ENCODE data around the gene MAP7D1.
"Not testable (repeated sequence)": the region's sequence is repeated elsewhere in the genome, so short reads cannot be mapped to it uniquely, and the experiment has no call there.

Gene MAP7D1

DNA sequence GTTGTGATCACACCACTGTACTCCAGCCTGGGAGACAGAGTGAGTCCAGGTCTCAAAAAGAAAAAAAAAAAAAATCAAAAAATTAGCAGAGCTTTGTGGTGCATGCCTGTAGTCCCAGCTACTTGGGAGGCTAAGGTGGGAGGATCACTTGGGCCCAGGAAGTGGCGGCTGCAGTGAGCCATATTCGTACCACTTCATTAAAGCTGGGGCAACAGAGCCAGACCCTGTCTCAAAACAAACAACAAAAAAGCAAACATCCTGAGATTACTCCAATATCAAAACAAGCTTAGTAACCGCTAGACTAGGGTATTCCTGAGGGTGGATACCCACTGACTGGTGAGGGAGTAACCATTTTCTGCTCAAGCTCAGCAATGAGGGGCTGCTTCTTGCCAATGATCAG, 55.3 kb downstream of the MAP7D1 start:
- in situ Hi-C loops (cut with HindIII; ENCODE audit: low pct_unique_long_range_greater_than_20kb, low sequenced_read_pairs): no loop called here
- no peak for DNase-seq (ENCODE audit: low read depth in 1 of 2, low spot score in 1 of 2)
- no peak for TF ChIP-seq JUND (IDR thresholded peaks at IDR 0.05; ENCODE audit: low read depth)

DNA sequence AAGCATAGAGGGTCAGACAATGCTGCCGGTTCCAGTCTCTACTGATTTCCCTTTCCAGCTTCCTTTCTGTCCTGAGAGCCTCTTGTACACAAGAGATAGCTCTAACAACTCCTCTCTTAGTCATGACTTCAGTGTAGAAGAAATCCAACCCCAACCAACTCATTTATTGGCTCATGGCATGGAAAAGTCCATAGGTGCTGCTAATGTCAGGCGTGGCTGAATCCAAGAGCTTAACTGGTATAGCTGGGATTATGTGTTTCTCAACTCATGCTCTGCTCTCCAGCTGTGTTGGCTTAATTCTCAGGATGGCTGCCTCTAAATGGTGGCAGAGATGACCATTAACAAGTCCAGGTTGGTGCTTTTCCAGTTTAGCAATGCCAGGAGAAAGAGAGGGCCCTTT, 55.9 kb downstream of the MAP7D1 start:
- no peak for TF ChIP-seq JUND (IDR thresholded peaks at IDR 0.05; ENCODE audit: low read depth)
- in situ Hi-C loops (cut with HindIII; ENCODE audit: low pct_unique_long_range_greater_than_20kb, low sequenced_read_pairs): no loop called here
- DNase-seq (ENCODE audit: low read depth in 1 of 2, low spot score in 1 of 2): no peak

- in situ Hi-C loops (cut with HindIII; ENCODE audit: low pct_unique_long_range_greater_than_20kb, low sequenced_read_pairs): no loop called here
- DNase-seq (ENCODE audit: low read depth in 1 of 2, low spot score in 1 of 2): no peak
- no peak for TF ChIP-seq JUND (IDR thresholded peaks at IDR 0.05; ENCODE audit: low read depth)
Observed at GRCh38 chr1:36212782-36213181, 56.8 kb downstream of the MAP7D1 start.

GRCh38 chr1:36217670-36218069, 61.7 kb downstream of the MAP7D1 start:
- peak in 1 of 2 experiments; percentile 54 for DNase-seq (ENCODE audit: low read depth in 1 of 2, low spot score in 1 of 2)
- in situ Hi-C loops (cut with HindIII; ENCODE audit: low pct_unique_long_range_greater_than_20kb, low sequenced_read_pairs): no loop called here
- no peak for TF ChIP-seq JUND (IDR thresholded peaks at IDR 0.05; ENCODE audit: low read depth)

- DNase-seq (ENCODE audit: low read depth in 1 of 2, low spot score in 1 of 2); in situ Hi-C loops (cut with HindIII; ENCODE audit: low pct_unique_long_range_greater_than_20kb, low sequenced_read_pairs): not testable (repeated sequence)
Observed at GRCh38 chr1:36221901-36222300, 65.9 kb downstream of the MAP7D1 start.

GRCh38 chr1:36222481-36223380, 66.8 kb downstream of the MAP7D1 start:
- no peak for DNase-seq (ENCODE audit: low read depth in 1 of 2, low spot score in 1 of 2)
- in situ Hi-C loops (cut with HindIII; ENCODE audit: low pct_unique_long_range_greater_than_20kb, low sequenced_read_pairs): no loop called here
- TF ChIP-seq JUND (IDR thresholded peaks at IDR 0.05; ENCODE audit: low read depth): no peak

- TF ChIP-seq JUND (IDR thresholded peaks at IDR 0.05; ENCODE audit: low read depth): no peak
- DNase-seq (ENCODE audit: low read depth in 1 of 2, low spot score in 1 of 2): peak in 1 of 2 experiments; percentile 41
- in situ Hi-C loops (cut with HindIII; ENCODE audit: low pct_unique_long_range_greater_than_20kb, low sequenced_read_pairs): no loop called here
Observed at GRCh38 chr1:36223381-36223995, 67.5 kb downstream of the MAP7D1 start.

DNA sequence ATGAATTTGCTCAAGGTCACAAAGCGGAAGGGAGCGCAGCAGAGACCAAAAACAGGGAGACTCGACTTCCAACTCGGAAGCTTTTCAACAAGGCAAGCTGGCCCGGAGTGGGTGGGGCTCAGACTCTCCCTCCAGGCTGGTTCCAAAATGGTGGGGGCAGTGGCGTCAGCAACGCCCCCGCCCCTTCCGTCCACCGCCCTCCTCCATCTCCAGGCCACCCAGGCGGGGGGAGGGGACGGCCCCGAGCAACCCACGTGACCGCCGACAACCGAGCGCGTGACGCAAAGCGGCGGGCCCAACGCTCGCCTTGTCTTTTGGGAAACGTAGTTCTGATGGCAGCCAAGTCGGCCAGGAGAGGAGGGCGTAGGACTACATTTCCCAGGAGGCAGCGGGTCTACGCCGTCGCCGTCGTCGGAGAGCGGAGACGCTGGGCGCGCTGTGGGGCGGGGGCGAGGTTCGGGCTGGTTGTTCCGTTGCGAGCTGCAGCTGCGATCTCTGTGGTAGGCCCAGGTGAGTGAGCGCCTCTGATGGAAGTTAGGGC, 68.1 kb downstream of the MAP7D1 start, which contains the start of gene THRAP3:
Gene THRAP3, plus strand, starts transcription at position 448 of the 541 bp plus-strand sequence. CDS start 58,121 bp downstream, outside the sequence.
- no peak for TF ChIP-seq JUND (IDR thresholded peaks at IDR 0.05; ENCODE audit: low read depth)
- in situ Hi-C loops (cut with HindIII; ENCODE audit: low pct_unique_long_range_greater_than_20kb, low sequenced_read_pairs): no loop called here
- peak; percentile 76 to 98 for DNase-seq (ENCODE audit: low read depth in 1 of 2, low spot score in 1 of 2)

DNA sequence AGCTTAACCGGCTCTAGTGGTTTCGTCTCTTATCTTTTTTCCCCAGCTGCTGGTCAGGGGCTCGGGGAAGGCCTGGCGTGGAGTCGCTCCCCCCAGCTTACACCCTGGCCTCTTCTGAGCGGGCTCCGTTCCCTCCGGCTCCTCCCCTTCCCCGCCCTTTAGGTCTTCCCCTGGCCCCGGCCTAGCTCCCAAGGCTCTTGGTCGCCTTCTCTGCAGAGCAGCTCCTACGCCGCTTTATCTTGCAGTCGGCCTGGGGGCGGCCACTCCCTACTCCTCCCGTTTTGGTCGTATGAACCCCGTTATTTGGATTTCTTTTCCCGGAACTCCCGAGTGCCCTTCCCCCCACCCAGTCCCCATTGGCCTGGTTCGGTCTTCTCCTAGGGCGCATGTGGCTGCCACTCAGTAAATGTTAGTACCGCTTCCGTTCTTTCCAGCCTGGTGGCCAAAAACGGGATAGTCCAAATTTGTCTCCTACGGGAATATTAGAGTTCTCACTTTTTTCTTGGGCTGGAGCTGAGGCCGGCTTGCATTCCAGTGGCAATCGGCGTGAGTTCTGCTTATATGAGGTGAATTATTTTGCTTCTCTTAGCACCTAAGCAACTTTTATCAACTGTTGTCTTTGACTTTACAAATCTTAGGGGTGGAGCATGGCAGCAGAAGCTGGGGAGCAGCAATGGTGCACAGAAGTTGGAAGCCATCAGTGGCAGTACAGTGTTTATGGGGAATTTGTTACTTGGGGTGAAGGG, 68.8 kb downstream of the MAP7D1 start:
- in situ Hi-C loops (cut with HindIII; ENCODE audit: low pct_unique_long_range_greater_than_20kb, low sequenced_read_pairs): no loop called here
- peak; percentile 46 to 85 for DNase-seq (ENCODE audit: low read depth in 1 of 2, low spot score in 1 of 2)
- no peak for TF ChIP-seq JUND (IDR thresholded peaks at IDR 0.05; ENCODE audit: low read depth)

DNA sequence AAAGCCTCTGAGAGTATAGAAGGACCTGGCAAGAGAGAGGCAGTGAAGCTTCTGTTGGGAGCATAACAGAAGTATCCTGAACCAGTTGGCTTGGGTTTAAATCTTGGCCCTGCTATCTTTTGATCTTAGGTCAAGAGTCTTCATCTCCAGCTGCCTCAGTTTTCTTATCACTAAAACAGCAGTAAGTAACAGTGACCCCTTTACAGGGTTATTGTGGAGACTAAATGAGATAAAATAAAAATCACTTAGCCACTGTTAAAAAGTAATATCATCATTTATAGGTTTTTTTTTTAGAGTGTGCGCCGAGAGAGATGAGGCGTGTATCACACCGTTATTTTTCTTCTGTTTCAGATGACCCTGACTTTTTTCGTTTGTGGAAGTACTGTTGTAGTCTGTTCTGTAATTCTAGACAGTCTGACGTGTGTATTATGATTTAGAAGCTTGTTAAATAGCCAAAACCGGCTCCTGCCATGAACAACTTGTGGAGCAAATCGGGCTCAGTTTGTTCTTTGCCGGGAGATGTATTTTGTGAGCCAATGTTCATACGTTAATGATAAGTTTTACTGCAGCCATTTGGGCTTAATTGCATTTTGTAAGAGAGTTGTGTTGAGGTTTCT, 69.4 kb downstream of the MAP7D1 start:
- TF ChIP-seq JUND (IDR thresholded peaks at IDR 0.05; ENCODE audit: low read depth): no peak
- DNase-seq (ENCODE audit: low read depth in 1 of 2, low spot score in 1 of 2): no peak
- in situ Hi-C loops (cut with HindIII; ENCODE audit: low pct_unique_long_range_greater_than_20kb, low sequenced_read_pairs): no loop called here

DNA sequence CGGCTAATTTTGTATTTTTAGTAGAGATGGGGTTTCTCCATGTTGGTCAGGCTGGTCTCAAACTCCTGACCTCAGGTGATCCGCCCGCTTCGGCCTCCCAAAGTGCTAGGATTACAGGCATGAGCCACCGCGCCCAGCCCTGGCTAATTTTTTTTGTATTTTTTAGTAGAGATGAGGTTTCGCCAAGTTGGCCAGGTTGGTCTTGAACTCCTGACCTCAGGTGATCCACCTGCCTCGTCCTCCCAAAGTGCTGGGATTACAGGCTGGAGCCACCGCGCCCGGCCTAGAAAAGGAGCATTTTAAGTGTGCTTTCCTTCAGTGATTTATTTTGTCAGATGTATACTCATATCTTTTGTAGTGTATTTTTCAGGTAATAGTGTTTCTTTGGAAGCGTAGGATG, 74.3 kb downstream of the MAP7D1 start:
- DNase-seq (ENCODE audit: low read depth in 1 of 2, low spot score in 1 of 2); in situ Hi-C loops (cut with HindIII; ENCODE audit: low pct_unique_long_range_greater_than_20kb, low sequenced_read_pairs): not testable (repeated sequence)
